A549 (cell line): Measurements from ENCODE around the gene MAPKAPK5. TPM values are rescaled to one million over a fixed set of nuclear protein-coding genes. Genes with fewer than 3 reads are reported as not detected.

Experiments
- ATAC-seq, 2 experiments: fragments of 200-7000 bp in 1 of 2; fragments of >200 bp in 1 of 2; cut with Nextera tagmentation in 1 of 2; cut with Tn5 transposase in 1 of 2; 3 replicates each; pipeline versions ENCODE4 v1.8.0 to v1.9.1; 2018 to 2020; ENCODE audit warnings: mild to moderate bottlenecking in 1 of 2, moderate library complexity in 1 of 2
- CTCF ChIA-PET: fragments of 300-600 bp; sonication (Branson Sonifier 250); formaldehyde crosslinking; extraction: SDS; loops from one replicate; lab custom pipeline; 2021; ENCODE audit warnings: antibody characterized with exemption, inconsistent platforms; lab: Yijun Ruan, JAX
- POLR2A ChIA-PET: fragments of 350-600 bp; formaldehyde crosslinking; extraction: SDS; loops from one replicate; lab custom pipeline; 2021; ENCODE audit warnings: antibody characterized with exemption, inconsistent platforms; lab: Yijun Ruan, JAX
- DNase-seq, 2 experiments: peaks; one replicate each; pipeline versions ENCODE4 v3.0.0 to v3.0.0-alpha.2; 2011 to 2016; ENCODE audit warnings: low read depth in 1 of 2, low spot score in 1 of 2
- FAIRE-seq: peaks from 2 replicates; lab custom pipeline; 2011; peaks lifted over from hg19 to GRCh38; lab: Jason Lieb, UNC
- H3K27ac ChIP-seq, 2 experiments: fragments of >200 bp; sonication (Bioruptor Twin); formaldehyde crosslinking; 3 replicates each; pipeline ENCODE4 v1.5.1; 2016 to 2017
- H3K4me1 ChIP-seq: fragments of >200 bp; sonication (Bioruptor Twin); formaldehyde crosslinking; 3 replicates; pipeline ENCODE4 v1.6.1; 2016
- H3K4me2 ChIP-seq: fragments of >200 bp; sonication (Bioruptor Twin); formaldehyde crosslinking; 3 replicates; pipeline ENCODE4 v1.6.1; 2016
- H3K4me3 ChIP-seq: fragments of >200 bp; sonication (Bioruptor Twin); formaldehyde crosslinking; 3 replicates; pipeline ENCODE4 v1.5.1; 2016
- H3K9me3 ChIP-seq: fragments of >200 bp; sonication (Bioruptor Twin); formaldehyde crosslinking; 3 replicates; pipeline ENCODE4 v1.6.1; 2016
- CHD4 ChIP-seq: fragments of 200-600 bp; sonication (generic); IDR thresholded peaks from 2 replicates; pipeline ENCODE4 v1.6.1; 2016; ENCODE audit warnings: antibody characterized with exemption, mild to moderate bottlenecking, borderline replicate concordance
- EHF ChIP-seq: fragments of 250-450 bp; sonication (Bioruptor Pico); IDR thresholded peaks from 2 replicates; pipeline ENCODE4 v1.5.0; 2020; ENCODE audit warnings: mild to moderate bottlenecking
- EP300 ChIP-seq, 2 experiments: fragments of >200 bp; sonication (Bioruptor Twin); formaldehyde crosslinking; IDR thresholded peaks; 2 replicates in 1 of 2; 3 replicates in 1 of 2; pipeline ENCODE4 v1.6.1; 2016 to 2017
- FOSB ChIP-seq: fragments of 250-450 bp; sonication (Bioruptor Pico); IDR thresholded peaks from 2 replicates; pipeline ENCODE4 v1.5.0; 2020; ENCODE audit warnings: mild to moderate bottlenecking, moderate library complexity
- FOSL2 ChIP-seq, 2 experiments: fragments of 450-650 bp in 1 of 2; fragments of >200 bp in 1 of 2; sonication (Bioruptor Twin) in 1 of 2; formaldehyde crosslinking; IDR thresholded peaks; 2 replicates each; pipeline versions ENCODE4 v1.5.0 to v1.6.1; 2016 to 2020; ENCODE audit warnings: mild to moderate bottlenecking in 1 of 2, moderate library complexity in 1 of 2
- FOXS1 ChIP-seq: fragments of 250-450 bp; sonication (Bioruptor Pico); IDR thresholded peaks from 2 replicates; pipeline ENCODE4 v1.5.0; 2020; ENCODE audit warnings: mild to moderate bottlenecking, moderate library complexity
- HDAC2 ChIP-seq: fragments of 200-600 bp; sonication (generic); IDR thresholded peaks from 2 replicates; pipeline ENCODE4 v1.6.1; 2016
- HOXA7 ChIP-seq: fragments of 250-450 bp; sonication (Bioruptor Pico); IDR thresholded peaks from 2 replicates; pipeline ENCODE4 v1.5.0; 2020; ENCODE audit warnings: mild to moderate bottlenecking, moderate library complexity
- HOXB13 ChIP-seq: fragments of 250-450 bp; sonication (Bioruptor Pico); IDR thresholded peaks from 2 replicates; pipeline ENCODE4 v1.5.0; 2020; ENCODE audit warnings: low read depth, mild to moderate bottlenecking, moderate library complexity
- JUN ChIP-seq, 2 experiments: fragments of >200 bp; sonication (Bioruptor Twin); formaldehyde crosslinking; IDR thresholded peaks; 2 replicates in 1 of 2; 3 replicates in 1 of 2; pipeline ENCODE4 v1.6.1; 2016 to 2017
- JUNB ChIP-seq: fragments of >200 bp; sonication (Bioruptor Twin); formaldehyde crosslinking; IDR thresholded peaks from 2 replicates; pipeline ENCODE4 v1.6.1; 2016
- KDM1A ChIP-seq: fragments of 200-600 bp; sonication (generic); IDR thresholded peaks from 2 replicates; pipeline ENCODE4 v1.6.1; 2016; ENCODE audit warnings: low read depth, mild to moderate bottlenecking
- KDM5A ChIP-seq: fragments of 200-600 bp; sonication (generic); IDR thresholded peaks from 2 replicates; pipeline ENCODE4 v1.6.1; 2016; ENCODE audit warnings: antibody characterized with exemption, mild to moderate bottlenecking
- MYC ChIP-seq: IDR thresholded peaks from 2 replicates; pipeline ENCODE4 v1.6.1; 2012; ENCODE audit warnings: mild to moderate bottlenecking, inconsistent platforms, low read length, improper control_type of control experiment, borderline replicate concordance
- NFE2L2 ChIP-seq: fragments of 150-350 bp; conservative IDR thresholded peaks from 2 replicates; pipeline ENCODE4 v1.6.1; 2014; ENCODE audit warnings: low read length
- POLR2A ChIP-seq: IDR thresholded peaks from 2 replicates; pipeline ENCODE4 v1.6.1; 2012; ENCODE audit warnings: mild to moderate bottlenecking, low read length
- RAD21 ChIP-seq, 2 experiments: fragments of >200 bp in 1 of 2; sonication (Bioruptor Twin) in 1 of 2; formaldehyde crosslinking in 1 of 2; IDR thresholded peaks in 1 of 2; conservative IDR thresholded peaks in 1 of 2; 2 replicates in 1 of 2; 3 replicates in 1 of 2; pipeline ENCODE4 v1.6.1; 2012 to 2018; ENCODE audit warnings: inconsistent platforms in 1 of 2
- SREBF2 ChIP-seq: fragments of 450-650 bp; IDR thresholded peaks from 2 replicates; pipeline ENCODE4 v1.6.1; 2014; ENCODE audit warnings: mild to moderate bottlenecking, moderate library complexity
- TFCP2L1 ChIP-seq: fragments of 250-450 bp; sonication (Bioruptor Pico); IDR thresholded peaks from 2 replicates; pipeline ENCODE4 v1.5.0; 2021; ENCODE audit warnings: mild to moderate bottlenecking
- TP53 ChIP-seq: fragments of 250-450 bp; sonication (Bioruptor Pico); IDR thresholded peaks from 2 replicates; pipeline ENCODE4 v1.5.0; 2021; ENCODE audit warnings: mild to moderate bottlenecking, moderate library complexity
- ZC3H11A ChIP-seq: fragments of 450-650 bp; IDR thresholded peaks from 2 replicates; pipeline ENCODE4 v1.6.1; 2014; ENCODE audit warnings: antibody characterized with exemption, mild to moderate bottlenecking
- ZFP36 ChIP-seq: fragments of 450-650 bp; IDR thresholded peaks from 2 replicates; pipeline ENCODE4 v1.6.1; 2014; ENCODE audit warnings: borderline replicate concordance; ENCODE audit not compliant: partially characterized antibody
- ZSCAN20 ChIP-seq: fragments of 250-450 bp; sonication (Bioruptor Pico); IDR thresholded peaks from 2 replicates; pipeline ENCODE4 v1.8.0; 2022; ENCODE audit warnings: mild to moderate bottlenecking, moderate library complexity
- WGBS: methylation state at CpG from one replicate; pipeline ENCODE4 v1.1.6; 2017; ENCODE audit errors: missing lambda C conversion rate; 5-methylcytosine and 5-hydroxymethylcytosine counted together
- polyA plus RNA-seq, 4 experiments: library from polyadenylated mRNA; depleted of rRNA in 3 of 4; stranded (reverse); fragments of >200 nt; fragmentation: RNase III in 1 of 4; extraction: RNeasy Plus Mini Kit Qiagen cat#74134 plus additional on column Dnase treatment in 1 of 4; gene quantifications; 2 replicates in 3 of 4; 3 replicates in 1 of 4; pipeline ENCODE4 v1.2.3, GENCODE V29; 2011 to 2017
- TF ChIP-seq, protein P1 (sequence below): fragments of 450-650 bp; IDR thresholded peaks from 2 replicates; pipeline ENCODE4 v1.6.1; 2014; ENCODE audit warnings: antibody characterized with exemption
- TF ChIP-seq, protein P2 (sequence below): IDR thresholded peaks from 2 replicates; pipeline ENCODE4 v1.6.1; 2012
- TF ChIP-seq, protein P3 (sequence below): IDR thresholded peaks from 2 replicates; pipeline ENCODE4 v1.6.1; 2012
- TF ChIP-seq, protein P4 (sequence below): IDR thresholded peaks from 2 replicates; pipeline ENCODE4 v1.6.1; 2012; ENCODE audit warnings: low read depth, borderline replicate concordance
- TF ChIP-seq, protein P5 (sequence below): fragments of 250-450 bp; sonication (Bioruptor Pico); IDR thresholded peaks from 2 replicates; pipeline ENCODE4 v1.5.0; 2021; ENCODE audit warnings: mild to moderate bottlenecking, moderate library complexity, borderline replicate concordance

MAPKAPK5 gene
- polyA plus RNA-seq, 2 of the 4 experiments (the other 2 are of a cell fraction): 33.9 to 69.5 TPM

DNA sequence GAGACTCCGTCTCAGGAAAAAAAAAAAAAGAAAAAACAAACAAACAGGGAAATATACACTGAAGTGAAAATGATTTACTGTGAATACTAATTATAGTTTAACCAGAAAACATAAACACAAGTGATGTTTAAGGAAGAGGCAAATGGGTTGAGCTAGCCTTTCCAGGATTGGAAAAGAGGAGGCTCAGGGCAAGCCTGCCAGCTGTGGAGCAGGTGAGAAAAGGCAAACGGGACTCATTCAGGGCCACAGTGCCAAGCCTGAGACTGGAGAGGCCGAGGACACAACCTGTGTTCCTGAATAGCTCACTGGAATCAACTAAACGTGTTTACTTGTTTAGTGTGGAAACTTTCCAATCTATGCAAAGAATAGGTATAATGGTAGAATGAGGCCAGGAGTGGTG, 35.7 kb upstream of the MAPKAPK5 start:
- DNase-seq: no peak
- Histone ChIP-seq H3K4me2 (no peak overlapping the region), H3K27ac (no peak overlapping the region), H3K9me3 (no peaks in the 10 kb centered on the region), H3K4me3 (no peak overlapping the region), H3K4me1 (no peaks in the 10 kb centered on the region)
- TF ChIP-seq FOXS1 (CRISPR knock-in tag): no peak
- TF ChIP-seq, protein P1, sequence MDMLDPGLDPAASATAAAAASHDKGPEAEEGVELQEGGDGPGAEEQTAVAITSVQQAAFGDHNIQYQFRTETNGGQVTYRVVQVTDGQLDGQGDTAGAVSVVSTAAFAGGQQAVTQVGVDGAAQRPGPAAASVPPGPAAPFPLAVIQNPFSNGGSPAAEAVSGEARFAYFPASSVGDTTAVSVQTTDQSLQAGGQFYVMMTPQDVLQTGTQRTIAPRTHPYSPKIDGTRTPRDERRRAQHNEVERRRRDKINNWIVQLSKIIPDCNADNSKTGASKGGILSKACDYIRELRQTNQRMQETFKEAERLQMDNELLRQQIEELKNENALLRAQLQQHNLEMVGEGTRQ: no peak
- TF ChIP-seq POLR2A: no peak
- TF ChIP-seq KDM5A: no peak
- no peak for TF ChIP-seq KDM1A
- no peak for TF ChIP-seq CHD4
- TF ChIP-seq, protein P2, sequence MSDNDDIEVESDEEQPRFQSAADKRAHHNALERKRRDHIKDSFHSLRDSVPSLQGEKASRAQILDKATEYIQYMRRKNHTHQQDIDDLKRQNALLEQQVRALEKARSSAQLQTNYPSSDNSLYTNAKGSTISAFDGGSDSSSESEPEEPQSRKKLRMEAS: no peak
- no peak for TF ChIP-seq RAD21 (conservative IDR thresholded peaks at IDR 0.05 in 1 of 2, IDR thresholded peaks at IDR 0.05 in 1 of 2)
- TF ChIP-seq SREBF2: no peak
- TF ChIP-seq JUN (IDR thresholded peaks at IDR 0.05): no peak
- TF ChIP-seq FOSL2 (IDR thresholded peaks at IDR 0.05): no peak
- no peak for TF ChIP-seq FOSL2 (CRISPR knock-in tag; IDR thresholded peaks at IDR 0.05)
- no peak for TF ChIP-seq EHF (CRISPR knock-in tag)
- TF ChIP-seq, protein P3, sequence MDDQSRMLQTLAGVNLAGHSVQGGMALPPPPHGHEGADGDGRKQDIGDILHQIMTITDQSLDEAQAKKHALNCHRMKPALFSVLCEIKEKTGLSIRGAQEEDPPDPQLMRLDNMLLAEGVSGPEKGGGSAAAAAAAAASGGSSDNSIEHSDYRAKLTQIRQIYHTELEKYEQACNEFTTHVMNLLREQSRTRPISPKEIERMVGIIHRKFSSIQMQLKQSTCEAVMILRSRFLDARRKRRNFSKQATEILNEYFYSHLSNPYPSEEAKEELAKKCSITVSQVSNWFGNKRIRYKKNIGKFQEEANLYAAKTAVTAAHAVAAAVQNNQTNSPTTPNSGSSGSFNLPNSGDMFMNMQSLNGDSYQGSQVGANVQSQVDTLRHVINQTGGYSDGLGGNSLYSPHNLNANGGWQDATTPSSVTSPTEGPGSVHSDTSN: no peak
- TF ChIP-seq EP300 (IDR thresholded peaks at IDR 0.05): no peak
- no peak for TF ChIP-seq JUNB
- TF ChIP-seq TP53 (CRISPR knock-in tag): no peak
- TF ChIP-seq FOSB (CRISPR knock-in tag): no peak
- no peak for TF ChIP-seq HDAC2
- WGBS: 89% methylated on average over 4 of the region's 4 CpGs
- ChIA-PET POLR2A (no interaction called here), CTCF (interaction anchor here (0.6 to 1.6 kb wide), 5 partner anchors 18 to 65 kb away, joined by 3 to 4 read pairs (median 3); no protein-coding TSS in a partner anchor)
- ATAC-seq: no peak
- no peak for FAIRE-seq

DNA sequence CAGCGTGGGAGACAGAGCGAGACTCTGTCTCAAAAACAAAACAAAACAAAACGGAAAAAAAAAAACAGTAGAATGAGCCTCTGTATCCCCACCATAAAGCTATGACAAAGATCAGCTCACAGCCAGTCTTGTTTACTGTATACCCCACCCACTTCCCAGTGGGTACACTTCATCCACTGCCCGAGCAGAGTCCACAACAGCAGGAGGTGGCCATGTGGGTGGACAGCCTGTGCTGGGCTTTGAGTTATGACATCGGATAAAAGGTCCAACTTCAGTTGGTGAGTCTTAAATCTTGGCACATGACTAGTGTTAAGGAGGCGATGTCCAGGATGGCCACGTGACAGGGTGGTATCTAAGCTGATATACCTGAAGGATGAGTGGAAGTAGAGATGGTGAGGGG, 34.8 kb upstream of the MAPKAPK5 start:
- Histone ChIP-seq H3K9me3 (no peaks in the 10 kb centered on the region), H3K4me3 (no peak overlapping the region)
- CTCF ChIA-PET: interaction anchor here (0.6 to 1.6 kb wide), 4 partner anchors 19 to 112 kb away, joined by 3 to 4 read pairs (median 3); no protein-coding TSS in a partner anchor
- TF ChIP-seq TFCP2L1 (CRISPR knock-in tag) (no peak), ZSCAN20 (CRISPR knock-in tag) (no peak), KDM1A (no peak), ZC3H11A (no peak), MYC (no peak), JUNB (no peak), HOXB13 (no peak), ZFP36 (no peak), HOXA7 (CRISPR knock-in tag) (no peak), NFE2L2 (no peak)
- TF ChIP-seq, protein P4, sequence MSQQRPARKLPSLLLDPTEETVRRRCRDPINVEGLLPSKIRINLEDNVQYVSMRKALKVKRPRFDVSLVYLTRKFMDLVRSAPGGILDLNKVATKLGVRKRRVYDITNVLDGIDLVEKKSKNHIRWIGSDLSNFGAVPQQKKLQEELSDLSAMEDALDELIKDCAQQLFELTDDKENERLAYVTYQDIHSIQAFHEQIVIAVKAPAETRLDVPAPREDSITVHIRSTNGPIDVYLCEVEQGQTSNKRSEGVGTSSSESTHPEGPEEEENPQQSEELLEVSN: no peak
- TF ChIP-seq, protein P5, sequence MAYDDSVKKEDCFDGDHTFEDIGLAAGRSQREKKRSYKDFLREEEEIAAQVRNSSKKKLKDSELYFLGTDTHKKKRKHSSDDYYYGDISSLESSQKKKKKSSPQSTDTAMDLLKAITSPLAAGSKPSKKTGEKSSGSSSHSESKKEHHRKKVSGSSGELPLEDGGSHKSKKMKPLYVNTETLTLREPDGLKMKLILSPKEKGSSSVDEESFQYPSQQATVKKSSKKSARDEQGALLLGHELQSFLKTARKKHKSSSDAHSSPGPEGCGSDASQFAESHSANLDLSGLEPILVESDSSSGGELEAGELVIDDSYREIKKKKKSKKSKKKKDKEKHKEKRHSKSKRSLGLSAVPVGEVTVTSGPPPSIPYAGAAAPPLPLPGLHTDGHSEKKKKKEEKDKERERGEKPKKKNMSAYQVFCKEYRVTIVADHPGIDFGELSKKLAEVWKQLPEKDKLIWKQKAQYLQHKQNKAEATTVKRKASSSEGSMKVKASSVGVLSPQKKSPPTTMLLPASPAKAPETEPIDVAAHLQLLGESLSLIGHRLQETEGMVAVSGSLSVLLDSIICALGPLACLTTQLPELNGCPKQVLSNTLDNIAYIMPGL (CRISPR knock-in tag): no peak
- TF ChIP-seq, all 56 proteins: peak for 0
- Histone ChIP-seq H3K4me2 (no peak overlapping the region), H3K4me1 (no peaks in the 10 kb centered on the region), H3K27ac (no peak overlapping the region)
- DNase-seq (no peak), ATAC-seq (no peak; a peak in 1 of 6 replicates), FAIRE-seq (no peak)
- POLR2A ChIA-PET: no interaction called here
- WGBS: 87% methylated on average over 7 of the region's 7 CpGs
